IMR-90 (cell line): ENCODE results near the gene TM4SF20. TPM values are rescaled to one million over a fixed set of nuclear protein-coding genes. Genes with fewer than 3 reads are reported as not detected.

Experiments
- ATAC-seq: fragments of 200-7000 bp; cut with Tn5 transposase; 2 replicates; pipeline ENCODE4 v1.9.1; 2020; ENCODE audit warnings: low read depth, mild to moderate bottlenecking, moderate library complexity
- BruUV-seq: library from RNA; stranded (reverse); fragments of 400-500 nt; replicated peaks from 2 replicates; lab custom pipeline; 2021; lab: Mats Ljungman, UMichigan
- CTCF ChIA-PET: fragments of 300-600 bp; formaldehyde crosslinking; extraction: SDS; loops from one replicate; lab custom pipeline; 2021; ENCODE audit warnings: antibody characterized with exemption; lab: Yijun Ruan, JAX
- POLR2A ChIA-PET: fragments of 300-600 bp; sonication (Branson Sonifier 250); formaldehyde crosslinking; loops from one replicate; lab custom pipeline; 2022; ENCODE audit warnings: antibody characterized with exemption; ENCODE audit not compliant: unreplicated experiment; lab: Charles Lee
- DNase-seq: peaks from one replicate; pipeline ENCODE4 v3.0.0; 2013
- H2AFZ ChIP-seq: replicated peaks from 2 replicates; pipeline ENCODE3; 2013; ENCODE audit warnings: low read length, mild to moderate bottlenecking; ENCODE audit not compliant: poor library complexity
- H2AK5ac ChIP-seq: 2 replicates; pipeline ENCODE4 v1.6.1; 2013; ENCODE audit warnings: low read depth, low read length, inconsistent platforms
- H2AK9ac ChIP-seq: replicated peaks from 2 replicates; pipeline ENCODE3; 2013; ENCODE audit warnings: mild to moderate bottlenecking, low read depth, low read length, moderate library complexity; ENCODE audit not compliant: poor library complexity
- H2BK120ac ChIP-seq: 2 replicates; pipeline ENCODE4 v1.6.1; 2013; ENCODE audit warnings: low read depth, low read length, inconsistent platforms
- H2BK15ac ChIP-seq: 3 replicates; pipeline ENCODE4 v1.6.1; 2013; ENCODE audit warnings: low read depth, low read length, inconsistent platforms
- H2BK20ac ChIP-seq: 2 replicates; pipeline ENCODE4 v1.6.1; 2013; ENCODE audit warnings: low read depth, mild to moderate bottlenecking, inconsistent platforms, low read length, moderate library complexity
- H2BK5ac ChIP-seq: 2 replicates; pipeline ENCODE4 v1.6.1; 2013; ENCODE audit warnings: mild to moderate bottlenecking, low read depth, low read length, inconsistent platforms; ENCODE audit not compliant: poor library complexity, severe bottlenecking
- H3K14ac ChIP-seq: replicated peaks from 2 replicates; pipeline ENCODE4 v1.6.1; 2013; ENCODE audit warnings: low read depth, low read length, inconsistent platforms
- H3K18ac ChIP-seq: 2 replicates; pipeline ENCODE4 v1.6.1; 2013; ENCODE audit warnings: low read depth, low read length, control low read depth
- H3K23ac ChIP-seq: 2 replicates; pipeline ENCODE4 v1.6.1; 2013; ENCODE audit warnings: low read depth, low read length, inconsistent platforms
- H3K27ac ChIP-seq: 2 replicates; pipeline ENCODE4 v1.5.1; 2013; ENCODE audit warnings: mild to moderate bottlenecking, control low read depth, low read length; ENCODE audit not compliant: insufficient read depth
- H3K27me3 ChIP-seq: 2 replicates; pipeline ENCODE4 v1.6.1; 2013; ENCODE audit warnings: low read length; ENCODE audit not compliant: control insufficient read depth, insufficient read depth
- H3K36me3 ChIP-seq: 2 replicates; pipeline ENCODE4 v1.6.1; 2013; ENCODE audit warnings: low read length, mixed read lengths; ENCODE audit not compliant: control insufficient read depth, insufficient read depth
- H3K4ac ChIP-seq: 2 replicates; pipeline ENCODE4 v1.6.1; 2013; ENCODE audit warnings: low read depth, low read length, inconsistent platforms
- H3K4me1 ChIP-seq: 2 replicates; pipeline ENCODE4 v1.6.1; 2013; ENCODE audit warnings: low read length, mixed read lengths; ENCODE audit not compliant: control insufficient read depth, insufficient read depth
- H3K4me2 ChIP-seq: 2 replicates; pipeline ENCODE4 v1.6.1; 2013; ENCODE audit warnings: low read depth, mild to moderate bottlenecking, control low read depth, low read length, moderate library complexity
- H3K4me3 ChIP-seq: 2 replicates; pipeline ENCODE4 v1.5.1; 2013; ENCODE audit warnings: low read depth, mild to moderate bottlenecking, control low read depth, low read length, moderate library complexity; ENCODE audit not compliant: insufficient read depth
- H3K56ac ChIP-seq: 2 replicates; pipeline ENCODE4 v1.6.1; 2013; ENCODE audit warnings: low read length, inconsistent platforms; ENCODE audit not compliant: insufficient read depth; ENCODE audit errors: extremely low read depth
- H3K79me1 ChIP-seq, 2 experiments: 2 replicates each; pipeline ENCODE4 v1.6.1; 2013; ENCODE audit warnings: low read length in 2 of 2, inconsistent platforms in 1 of 2, low read depth in 1 of 2
- H3K9ac ChIP-seq: 2 replicates; pipeline ENCODE4 v1.6.1; 2013; ENCODE audit warnings: low read depth, low read length, control low read depth
- H3K9me1 ChIP-seq: 2 replicates; pipeline ENCODE4 v1.6.1; 2013; ENCODE audit warnings: low read length, inconsistent platforms; ENCODE audit not compliant: insufficient read depth
- H3K9me3 ChIP-seq: 2 replicates; pipeline ENCODE4 v1.6.1; 2013; ENCODE audit warnings: low read length; ENCODE audit not compliant: control insufficient read depth, insufficient read depth
- H4K20me1 ChIP-seq: 2 replicates; pipeline ENCODE4 v1.6.1; 2013; ENCODE audit warnings: low read length, inconsistent platforms; ENCODE audit not compliant: insufficient read depth
- H4K5ac ChIP-seq: 2 replicates; pipeline ENCODE4 v1.6.1; 2013; ENCODE audit warnings: mild to moderate bottlenecking, low read depth, low read length, control low read depth
- H4K8ac ChIP-seq, 2 experiments: 2 replicates each; pipeline ENCODE4 v1.6.1; 2013; ENCODE audit warnings: low read depth in 2 of 2, low read length in 2 of 2, control low read depth in 1 of 2, inconsistent platforms in 1 of 2
- H4K91ac ChIP-seq: 2 replicates; pipeline ENCODE4 v1.6.1; 2013; ENCODE audit warnings: low read depth, low read length, inconsistent platforms; ENCODE audit not compliant: insufficient read depth
- FOS ChIP-seq: fragments of 150-350 bp; IDR thresholded peaks from 2 replicates; pipeline ENCODE4 v1.6.1; 2016; ENCODE audit warnings: low read depth, low read length
- MAZ ChIP-seq: IDR thresholded peaks from 2 replicates; pipeline ENCODE4 v1.6.1; 2012; ENCODE audit warnings: low read depth, mild to moderate bottlenecking, low read length, improper control_type of control experiment, moderate library complexity, borderline replicate concordance
- WGBS, 2 experiments: methylation state at CpG; one replicate each; pipeline versions ENCODE4 v1.1.5 to v1.1.7; 2013; ENCODE audit warnings: missing lambda C conversion rate in 2 of 2; ENCODE audit not compliant: insufficient read length in 1 of 2; ENCODE audit errors: extremely low coverage in 2 of 2; 5-methylcytosine and 5-hydroxymethylcytosine counted together
- dilution Hi-C: fragments of 300-500 bp; cut with HindIII; formaldehyde crosslinking; loops from one replicate; pipeline ENCODE4 v1.14.3; 2018; ENCODE audit warnings: low sequenced_read_pairs; ENCODE audit not compliant: unreplicated experiment
- in situ Hi-C: fragments of 300-500 bp; cut with MboI; formaldehyde crosslinking; loops from 3 replicates; pipeline ENCODE4 v1.14.3; 2019; ENCODE audit warnings: low sequenced_read_pairs, inconsistent platforms, mixed read lengths
- intact Hi-C: fragments of 100-400 bp; cut with micrococcal nuclease; formaldehyde crosslinking; loops from 2 replicates; pipeline ENCODE4 v1.10.0; 2022
- polyA plus RNA-seq, 3 experiments: library from polyadenylated mRNA; depleted of rRNA; stranded (reverse); fragments of >200 nt; gene quantifications; 2 replicates each; pipeline ENCODE4 v1.2.3, GENCODE V29; 2012; ENCODE audit warnings: low replicate concordance in 1 of 3
- total RNA-seq: library from RNA; depleted of rRNA; stranded (reverse); fragments of >200 nt; gene quantifications from 2 replicates; pipeline ENCODE4 v1.2.3, GENCODE V29; 2012
- TF ChIP-seq, protein P1 (sequence below): conservative IDR thresholded peaks from 2 replicates; pipeline ENCODE4 v1.5.1; 2012; ENCODE audit warnings: mild to moderate bottlenecking, low read depth, low read length, improper control_type of control experiment

Gene TM4SF20
- total and polyA plus RNA-seq, 2 of the 4 experiments (the other 2 are of a cell fraction), result under 0.01 to 0.03 TPM

DNA sequence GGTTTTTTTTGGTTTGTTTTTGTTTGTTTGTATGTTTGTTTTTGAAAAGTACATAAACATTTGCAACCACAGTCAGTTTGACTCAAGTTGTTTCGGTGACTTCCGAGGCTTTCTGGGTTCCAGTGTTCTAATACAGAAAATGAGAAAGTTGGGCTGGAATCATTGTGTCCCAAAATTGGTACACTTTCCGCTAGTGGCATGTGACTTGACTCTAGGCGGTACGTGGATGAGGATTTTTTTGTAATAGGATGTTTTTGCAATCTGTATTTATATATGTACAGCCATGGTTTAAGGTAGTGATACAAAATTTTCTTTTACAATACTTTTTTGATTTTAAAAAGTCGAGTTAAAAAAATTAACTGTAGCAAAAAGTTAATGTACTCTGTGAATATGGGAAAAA is 52.3 kb downstream of the TM4SF20 start:
- Histone ChIP-seq H3K27ac (no peak overlapping the region), H4K5ac (no peak overlapping the region; the same call in 1 of the 2 replicates), H3K27me3 (no peaks in the 10 kb centered on the region), H4K20me1 (no peaks in the 10 kb centered on the region), H2BK15ac (no peak overlapping the region), H3K4me1 (0 out of 2 replicates have a peak, but pooled peaks cover 2% of the 10 kb centered on the region), H3K79me1 (peaks cover 17 to 25% of the 10 kb centered on the region in 2 experiments), H3K23ac (no peak overlapping the region), H3K9me1 (no peaks in the 10 kb centered on the region), H3K36me3 (peaks cover 5% of the 10 kb centered on the region; the same call in 1 of the 2 replicates), H3K9me3 (no peaks in the 10 kb centered on the region), H3K9ac (no peak overlapping the region), H2AK5ac (no peak overlapping the region), H3K4ac (no peak overlapping the region), H3K4me2 (peak overlapping the region; percentile 90; the same call in 1 of the 2 replicates), H3K56ac (no peak overlapping the region), H2AFZ (no peak overlapping the region), H4K91ac (no peak overlapping the region), H2BK20ac (no peak overlapping the region), H3K18ac (no peak overlapping the region), H3K14ac (no peak overlapping the region), H3K4me3 (peak overlapping the region; percentile 11; the same call in 1 of the 2 replicates), H2BK120ac (no peak overlapping the region), H2AK9ac (no peak overlapping the region), H2BK5ac (no peak overlapping the region), H4K8ac (0 out of 4 replicates have a peak overlapping the region, but pooled peaks of 1 of the 2 experiments have one; percentile 9)
- in situ Hi-C loops, result no loop called here
- ChIA-PET CTCF (no interaction called here), POLR2A (no interaction called here)
- dilution Hi-C loops, result no loop called here
- TF ChIP-seq FOS, result no peak
- TF ChIP-seq, protein P1, sequence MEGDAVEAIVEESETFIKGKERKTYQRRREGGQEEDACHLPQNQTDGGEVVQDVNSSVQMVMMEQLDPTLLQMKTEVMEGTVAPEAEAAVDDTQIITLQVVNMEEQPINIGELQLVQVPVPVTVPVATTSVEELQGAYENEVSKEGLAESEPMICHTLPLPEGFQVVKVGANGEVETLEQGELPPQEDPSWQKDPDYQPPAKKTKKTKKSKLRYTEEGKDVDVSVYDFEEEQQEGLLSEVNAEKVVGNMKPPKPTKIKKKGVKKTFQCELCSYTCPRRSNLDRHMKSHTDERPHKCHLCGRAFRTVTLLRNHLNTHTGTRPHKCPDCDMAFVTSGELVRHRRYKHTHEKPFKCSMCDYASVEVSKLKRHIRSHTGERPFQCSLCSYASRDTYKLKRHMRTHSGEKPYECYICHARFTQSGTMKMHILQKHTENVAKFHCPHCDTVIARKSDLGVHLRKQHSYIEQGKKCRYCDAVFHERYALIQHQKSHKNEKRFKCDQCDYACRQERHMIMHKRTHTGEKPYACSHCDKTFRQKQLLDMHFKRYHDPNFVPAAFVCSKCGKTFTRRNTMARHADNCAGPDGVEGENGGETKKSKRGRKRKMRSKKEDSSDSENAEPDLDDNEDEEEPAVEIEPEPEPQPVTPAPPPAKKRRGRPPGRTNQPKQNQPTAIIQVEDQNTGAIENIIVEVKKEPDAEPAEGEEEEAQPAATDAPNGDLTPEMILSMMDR, result no peak
- no peak for TF ChIP-seq MAZ
- WGBS, 2 experiments, result 80% methylated on average over 1 of the region's 6 CpGs; no CpG with 5 or more reads in 1 of the 2 experiments
- no TSS peak for BruUV-seq
- DNase-seq (no peak), ATAC-seq (no peak)
- intact Hi-C loops, result loop anchor here (5.0 to 10.0 kb wide), 2 partner anchors 201 to 202 kb away; no protein-coding TSS in a partner anchor
